Measurements from ENCODE around the gene TECTB.

The TECTB gene

GRCh38 chr10:112311481-112311880, 28.3 kb downstream of the TECTB start:
- DNase-seq (ENCODE audit: low read depth): no peak

GRCh38 chr10:112313234-112313633, 30.0 kb downstream of the TECTB start:
- DNase-seq (ENCODE audit: low read depth): no peak

GRCh38 chr10:112313911-112314310, 30.7 kb downstream of the TECTB start:
- DNase-seq (ENCODE audit: low read depth): no peak

- peak; percentile 63 for DNase-seq (ENCODE audit: low read depth)
Observed at GRCh38 chr10:112314822-112315474, 31.7 kb downstream of the TECTB start.

- no peak for DNase-seq (ENCODE audit: low read depth)
Observed at GRCh38 chr10:112327678-112328077, 44.5 kb downstream of the TECTB start.

GRCh38 chr10:112330162-112330561, 47.0 kb downstream of the TECTB start:
- no peak for DNase-seq (ENCODE audit: low read depth)

- DNase-seq (ENCODE audit: low read depth): no peak
Observed at GRCh38 chr10:112330607-112331160, 47.5 kb downstream of the TECTB start.

GRCh38 chr10:112332022-112332421, 48.8 kb downstream of the TECTB start:
- no peak for DNase-seq (ENCODE audit: low read depth)

GRCh38 chr10:112332509-112333228, 49.5 kb downstream of the TECTB start:
- no peak for DNase-seq (ENCODE audit: low read depth)

GRCh38 chr10:112333452-112333851, 50.3 kb downstream of the TECTB start:
- DNase-seq (ENCODE audit: low read depth): no peak

- DNase-seq (ENCODE audit: low read depth): no peak
Observed at GRCh38 chr10:112335111-112335867, 52.1 kb downstream of the TECTB start.

- DNase-seq (ENCODE audit: low read depth): no peak
Observed at GRCh38 chr10:112335868-112336265, 52.7 kb downstream of the TECTB start.

- DNase-seq (ENCODE audit: low read depth): no peak
Observed at GRCh38 chr10:112336556-112337201, 53.5 kb downstream of the TECTB start.

GRCh38 chr10:112338957-112339356, 55.8 kb downstream of the TECTB start:
- no peak for DNase-seq (ENCODE audit: low read depth)

GRCh38 chr10:112340601-112341000, 57.4 kb downstream of the TECTB start:
- DNase-seq (ENCODE audit: low read depth): no peak

GRCh38 chr10:112343056-112343806, 60.0 kb downstream of the TECTB start:
- DNase-seq (ENCODE audit: low read depth): no peak

GRCh38 chr10:112344261-112344660, 61.1 kb downstream of the TECTB start:
- no peak for DNase-seq (ENCODE audit: low read depth)

- DNase-seq (ENCODE audit: low read depth): no peak
Observed at GRCh38 chr10:112345202-112345601, 62.0 kb downstream of the TECTB start.

GRCh38 chr10:112345743-112346142, 62.5 kb downstream of the TECTB start:
- no peak for DNase-seq (ENCODE audit: low read depth)

- DNase-seq (ENCODE audit: low read depth): no peak
Observed at GRCh38 chr10:112346774-112347173, 63.6 kb downstream of the TECTB start.

All from stimulated activated CD8-positive, alpha-beta memory T cell treated with anti-CD3 and anti-CD28 coated beads, Interleukin-15, amount 100 ng/mL, for 1 hour (primary cell).